ENCODE results near the gene IRF2BPL. TPM values are rescaled to one million over a fixed set of nuclear protein-coding genes. Genes with fewer than 3 reads are reported as not detected.

The IRF2BPL gene
- total RNA-seq, 1 donor from 2014 or later, result 68.1 TPM

DNA sequence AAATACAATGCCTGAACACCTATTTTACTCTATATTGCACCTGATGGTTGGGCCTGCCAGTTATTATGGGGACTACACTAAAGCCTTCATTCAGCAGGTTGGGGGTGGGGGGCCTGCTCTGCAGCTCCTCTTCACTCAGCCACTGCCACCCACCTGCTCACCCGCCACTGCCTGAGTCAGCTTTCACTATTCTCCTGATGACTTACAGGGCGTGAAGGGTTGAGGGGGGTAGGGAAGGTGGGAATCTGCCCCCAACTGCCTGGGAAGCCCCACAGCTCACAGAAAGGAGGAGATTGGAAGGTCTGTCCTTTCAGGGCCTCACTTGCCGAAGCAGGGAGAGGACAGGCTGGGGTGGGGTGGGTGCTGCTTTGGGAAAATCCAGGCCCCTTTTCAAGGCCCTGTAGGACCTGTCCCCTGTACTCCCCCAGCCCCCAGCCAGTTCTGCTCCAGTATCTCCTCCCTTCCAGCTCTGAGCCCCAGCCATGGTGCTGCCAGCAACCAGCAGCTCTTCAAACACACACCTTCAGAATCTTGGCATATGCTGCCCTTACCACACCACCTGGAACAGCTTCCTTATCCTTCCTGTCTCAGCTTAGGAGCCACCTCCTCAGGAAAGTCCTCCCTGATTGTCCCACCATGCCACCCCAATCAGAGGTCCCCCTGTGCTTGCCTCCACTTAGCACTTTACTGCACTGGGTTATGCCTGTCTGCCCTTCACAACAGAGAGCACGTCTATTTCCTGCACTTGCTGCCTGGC, 33.1 kb downstream of the IRF2BPL start:
- TF ChIP-seq, protein P1, sequence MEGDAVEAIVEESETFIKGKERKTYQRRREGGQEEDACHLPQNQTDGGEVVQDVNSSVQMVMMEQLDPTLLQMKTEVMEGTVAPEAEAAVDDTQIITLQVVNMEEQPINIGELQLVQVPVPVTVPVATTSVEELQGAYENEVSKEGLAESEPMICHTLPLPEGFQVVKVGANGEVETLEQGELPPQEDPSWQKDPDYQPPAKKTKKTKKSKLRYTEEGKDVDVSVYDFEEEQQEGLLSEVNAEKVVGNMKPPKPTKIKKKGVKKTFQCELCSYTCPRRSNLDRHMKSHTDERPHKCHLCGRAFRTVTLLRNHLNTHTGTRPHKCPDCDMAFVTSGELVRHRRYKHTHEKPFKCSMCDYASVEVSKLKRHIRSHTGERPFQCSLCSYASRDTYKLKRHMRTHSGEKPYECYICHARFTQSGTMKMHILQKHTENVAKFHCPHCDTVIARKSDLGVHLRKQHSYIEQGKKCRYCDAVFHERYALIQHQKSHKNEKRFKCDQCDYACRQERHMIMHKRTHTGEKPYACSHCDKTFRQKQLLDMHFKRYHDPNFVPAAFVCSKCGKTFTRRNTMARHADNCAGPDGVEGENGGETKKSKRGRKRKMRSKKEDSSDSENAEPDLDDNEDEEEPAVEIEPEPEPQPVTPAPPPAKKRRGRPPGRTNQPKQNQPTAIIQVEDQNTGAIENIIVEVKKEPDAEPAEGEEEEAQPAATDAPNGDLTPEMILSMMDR (IDR thresholded peaks at IDR 0.05), result no peak
- Histone ChIP-seq H3K4me1 (peaks cover 3 to 7% of the 10 kb centered on the region in 2 donors), H3K4me3 (no peak overlapping the region), H3K9me3 (no peaks in the 10 kb centered on the region), H3K36me3 (no peaks in the 10 kb centered on the region), H3K27me3 (no peaks in the 10 kb centered on the region), H3K27ac (no peak overlapping the region)
- no peak for DNase-seq (ENCODE audit: low spot score in 2 of 2)
- intact Hi-C loops (cut with DNase I), result no loop called here

GRCh38 chr14:76993752-76994151, 34.8 kb downstream of the IRF2BPL start:
- Histone ChIP-seq H3K27ac (no peak overlapping the region), H3K36me3 (no peaks in the 10 kb centered on the region), H3K27me3 (no peaks in the 10 kb centered on the region), H3K4me1 (no peaks in the 10 kb centered on the region), H3K9me3 (no peaks in the 10 kb centered on the region), H3K4me3 (no peak overlapping the region)
- TF ChIP-seq, protein P1 (IDR thresholded peaks at IDR 0.05), result no peak
- DNase-seq (ENCODE audit: low spot score in 2 of 2), result no peak
- intact Hi-C loops (cut with DNase I), result no loop called here

DNA sequence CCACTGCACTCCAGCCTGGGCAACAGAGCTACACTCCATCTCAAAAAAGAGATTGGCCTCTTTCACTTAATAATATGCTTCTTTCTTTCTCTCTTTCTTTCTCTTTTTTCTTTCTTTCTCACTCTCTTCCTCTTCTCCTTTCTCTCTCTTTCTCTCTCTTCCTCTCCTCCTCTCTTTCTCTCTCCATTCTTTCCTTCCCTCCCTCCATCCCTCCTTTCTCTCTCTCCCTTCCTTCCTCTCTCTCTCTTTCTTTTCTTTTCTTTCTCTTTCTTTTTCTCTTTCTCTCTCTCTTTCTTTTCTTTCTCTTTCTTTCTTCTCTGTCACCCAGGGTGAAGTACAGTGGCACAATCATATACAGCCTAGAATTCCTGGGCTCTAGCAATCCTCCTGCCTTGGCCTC, 38.4 kb downstream of the IRF2BPL start:
- H3K27ac ChIP-seq, result no peak overlapping the region
- no peak for DNase-seq (ENCODE audit: low spot score in 2 of 2)
- no peaks in the 10 kb centered on the region for H3K27me3 ChIP-seq
- H3K4me1 ChIP-seq, result no peaks in the 10 kb centered on the region
- TF ChIP-seq, protein P1 (IDR thresholded peaks at IDR 0.05), result no peak
- H3K36me3 ChIP-seq, result no peaks in the 10 kb centered on the region
- H3K4me3 ChIP-seq, result no peak overlapping the region
- intact Hi-C loops (cut with DNase I), result no loop called here
- no peaks in the 10 kb centered on the region for H3K9me3 ChIP-seq

- H3K4me3 ChIP-seq, result no peak overlapping the region
- H3K9me3 ChIP-seq, result no peaks in the 10 kb centered on the region
- no peaks in the 10 kb centered on the region for H3K27me3 ChIP-seq
- H3K4me1 ChIP-seq, result no peaks in the 10 kb centered on the region
- H3K27ac ChIP-seq, result no peak overlapping the region
- intact Hi-C loops (cut with DNase I), result no loop called here
- H3K36me3 ChIP-seq, result no peaks in the 10 kb centered on the region
- no peak for DNase-seq (ENCODE audit: low spot score in 2 of 2)
- TF ChIP-seq, protein P1 (IDR thresholded peaks at IDR 0.05), result no peak
These were observed 40.5 kb downstream of the IRF2BPL start for GRCh38 chr14:76987956-76988520.

DNA sequence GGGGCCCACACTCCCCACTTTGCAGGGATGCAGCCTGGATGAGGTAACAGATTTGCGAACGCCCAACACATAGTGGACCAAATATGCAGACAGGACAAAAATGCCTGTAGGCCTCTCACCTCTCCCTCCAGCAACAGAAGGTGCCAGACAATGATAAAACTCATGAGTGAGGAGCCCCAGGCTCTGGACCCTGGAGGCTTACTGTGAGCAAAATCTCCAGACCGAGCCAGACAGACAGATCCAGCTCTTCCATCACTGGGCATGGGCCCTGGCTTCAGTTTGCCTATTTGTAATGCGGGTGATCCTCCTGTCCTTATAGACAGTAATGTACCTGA, 42.3 kb downstream of the IRF2BPL start:
- no peak for DNase-seq (ENCODE audit: low spot score in 2 of 2)
- intact Hi-C loops (cut with DNase I), result no loop called here
- no peaks in the 10 kb centered on the region for H3K36me3 ChIP-seq
- H3K4me3 ChIP-seq, result no peak overlapping the region
- no peaks in the 10 kb centered on the region for H3K4me1 ChIP-seq
- H3K9me3 ChIP-seq, result peaks cover 0 to 3% of the 10 kb centered on the region in 2 donors
- no peaks in the 10 kb centered on the region for H3K27me3 ChIP-seq
- TF ChIP-seq, protein P1 (IDR thresholded peaks at IDR 0.05), result no peak
- H3K27ac ChIP-seq, result no peak overlapping the region

All from ascending aorta (tissue), 2 donors.